Measurements from ENCODE around the gene ZNF652. TPM values are rescaled to one million over a fixed set of nuclear protein-coding genes. Genes with fewer than 3 reads are reported as not detected.

ZNF652 gene
- total RNA-seq, 1 donor from 2014 or later: 26.5 TPM

DNA sequence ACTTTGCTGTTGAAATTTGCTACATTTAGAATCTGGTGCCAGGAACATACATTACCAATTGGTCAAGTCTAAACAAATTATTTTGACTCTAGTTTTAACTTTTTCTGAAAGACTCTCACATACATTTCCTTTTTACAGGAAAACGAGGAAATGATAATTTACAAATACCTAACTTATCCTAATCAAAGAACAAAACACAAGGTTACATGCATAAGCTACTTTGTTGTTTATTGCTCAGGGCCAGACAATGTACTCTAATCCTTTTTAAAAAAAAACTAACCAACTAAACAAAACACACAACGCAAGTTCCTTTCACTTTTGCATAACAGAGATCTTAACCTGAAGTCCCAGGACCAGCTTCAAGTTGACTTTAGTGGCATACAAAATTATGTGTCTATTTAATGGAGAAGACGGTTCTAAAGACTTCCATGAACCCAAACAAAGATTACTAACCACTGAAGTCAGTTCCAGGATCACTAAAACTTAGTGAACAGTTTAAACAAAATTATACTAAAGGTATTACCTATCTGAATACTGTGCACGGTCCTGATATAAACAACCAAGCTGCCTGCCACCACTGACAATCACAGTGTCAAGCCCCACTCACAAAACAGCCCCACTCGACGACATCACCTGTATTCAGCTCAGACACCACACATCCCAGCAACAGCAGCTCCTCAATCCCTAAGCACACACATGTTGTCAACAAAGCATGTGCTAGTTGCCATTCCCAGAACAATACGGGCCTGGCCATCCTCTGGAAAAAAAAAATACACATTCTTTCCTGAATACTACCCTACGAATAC, 1.9 kb downstream of the ZNF652 start:
- no peak for DNase-seq (ENCODE audit: low read depth)

DNA sequence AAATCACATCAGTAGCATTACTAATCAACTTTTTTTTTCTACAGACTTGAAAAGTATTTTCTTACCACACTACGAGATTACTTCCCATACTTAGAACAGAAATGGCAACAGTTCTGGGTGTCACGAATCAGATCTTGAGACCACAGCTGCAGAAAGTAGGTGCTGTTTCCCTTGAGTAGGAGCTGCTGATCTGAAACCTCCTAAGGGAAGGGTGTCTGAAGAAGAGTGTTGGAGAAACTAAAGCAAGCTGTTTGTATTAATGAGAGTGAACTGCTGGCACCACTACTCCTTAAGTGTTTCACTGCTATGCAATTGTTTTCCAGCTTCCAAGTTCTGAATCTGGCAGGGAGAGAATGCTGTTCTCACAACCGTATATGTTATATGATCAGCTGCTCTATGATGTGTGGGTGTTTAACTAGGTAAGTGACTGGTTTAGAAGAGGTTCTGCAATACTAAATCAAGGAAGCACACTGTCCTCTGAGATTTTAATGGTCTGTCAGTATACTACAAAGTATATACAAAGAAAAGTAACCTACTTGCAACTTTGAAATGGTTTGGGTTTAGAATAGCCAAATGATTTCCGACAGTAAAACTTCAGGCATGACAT, 3.3 kb downstream of the ZNF652 start:
- no peak for DNase-seq (ENCODE audit: low read depth)

DNA sequence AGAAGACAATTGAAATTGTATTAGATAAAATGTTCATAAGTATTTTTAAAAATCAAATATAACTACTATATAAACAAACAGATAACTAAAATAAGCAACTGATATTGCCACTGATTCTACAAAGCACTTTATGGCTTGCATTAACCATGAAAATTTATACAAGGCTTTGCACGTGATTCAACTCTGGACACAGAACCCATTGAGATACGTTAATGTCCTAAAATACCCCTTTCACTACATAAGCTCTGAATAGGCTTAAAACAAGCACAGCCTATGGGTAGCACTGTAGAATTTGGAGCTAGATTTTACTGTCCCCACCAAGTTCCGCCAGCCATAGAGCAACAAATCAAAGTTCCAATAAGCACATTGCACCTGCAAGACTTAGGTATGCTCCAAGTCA, 4.5 kb downstream of the ZNF652 start:
- no peak for DNase-seq (ENCODE audit: low read depth)

- no peak for DNase-seq (ENCODE audit: low read depth)
Observed at GRCh38 chr17:49356320-49356719, 5.7 kb downstream of the ZNF652 start.

- DNase-seq (ENCODE audit: low read depth): no peak
Observed at GRCh38 chr17:49353607-49354006, 8.4 kb downstream of the ZNF652 start.

- no peak for DNase-seq (ENCODE audit: low read depth)
Observed at GRCh38 chr17:49352587-49353154, 9.4 kb downstream of the ZNF652 start.

GRCh38 chr17:49351572-49352140, 10.4 kb downstream of the ZNF652 start:
- DNase-seq (ENCODE audit: low read depth): no peak

DNA sequence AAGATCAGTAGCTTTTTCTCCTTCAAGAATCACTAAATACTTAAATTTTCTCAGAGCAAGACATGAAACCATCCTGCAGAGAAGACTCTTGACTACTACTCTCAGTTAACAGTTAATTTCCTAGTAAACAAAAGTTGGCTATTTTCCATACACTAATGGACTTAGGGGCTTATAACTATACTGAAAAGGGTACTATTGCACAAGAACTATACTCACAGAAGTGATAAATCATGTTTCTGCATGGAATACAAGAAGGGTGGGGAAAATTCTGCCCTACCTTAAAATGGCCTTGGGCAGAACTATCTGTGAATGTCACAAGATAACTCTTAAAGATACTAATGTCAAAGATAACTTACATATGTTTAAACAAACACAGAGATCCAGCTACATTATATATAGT, 12.5 kb downstream of the ZNF652 start:
- DNase-seq (ENCODE audit: low read depth): no peak

- no peak for DNase-seq (ENCODE audit: low read depth)
Observed at GRCh38 chr17:49344914-49345313, 17.1 kb downstream of the ZNF652 start.

- DNase-seq (ENCODE audit: low read depth): no peak
Observed at GRCh38 chr17:49343273-49343672, 18.8 kb downstream of the ZNF652 start.

GRCh38 chr17:49342575-49342936, 19.5 kb downstream of the ZNF652 start:
- DNase-seq (ENCODE audit: low read depth): no peak

DNA sequence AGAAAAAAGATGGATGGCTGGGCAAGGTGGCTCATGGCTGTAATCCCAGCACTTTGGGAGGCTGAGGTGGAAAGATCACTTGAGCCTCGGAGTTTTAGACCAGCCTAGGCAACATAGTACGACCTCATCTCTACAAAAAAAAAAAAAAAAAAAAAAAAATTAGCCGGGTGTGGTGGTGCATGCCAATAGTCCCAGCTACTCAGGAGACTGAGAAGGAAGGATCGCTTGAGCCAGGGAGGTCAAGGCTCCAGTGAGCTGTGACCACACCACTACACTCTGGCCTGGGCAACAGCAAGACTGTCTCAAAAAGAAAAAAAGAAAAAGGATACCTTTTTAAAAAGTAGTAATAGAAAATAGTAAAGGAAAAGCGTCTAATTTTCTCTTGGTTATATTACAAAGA, 20.7 kb downstream of the ZNF652 start:
- no peak for DNase-seq (ENCODE audit: low read depth)

GRCh38 chr17:49339354-49339753, 22.7 kb downstream of the ZNF652 start:
- DNase-seq (ENCODE audit: low read depth): no peak

GRCh38 chr17:49338883-49339282, 23.2 kb downstream of the ZNF652 start:
- no peak for DNase-seq (ENCODE audit: low read depth)

- no peak for DNase-seq (ENCODE audit: low read depth)
Observed at GRCh38 chr17:49337884-49338283, 24.2 kb downstream of the ZNF652 start.

- DNase-seq (ENCODE audit: low read depth): no peak
Observed at GRCh38 chr17:49334744-49335512, 27.1 kb downstream of the ZNF652 start.

DNA sequence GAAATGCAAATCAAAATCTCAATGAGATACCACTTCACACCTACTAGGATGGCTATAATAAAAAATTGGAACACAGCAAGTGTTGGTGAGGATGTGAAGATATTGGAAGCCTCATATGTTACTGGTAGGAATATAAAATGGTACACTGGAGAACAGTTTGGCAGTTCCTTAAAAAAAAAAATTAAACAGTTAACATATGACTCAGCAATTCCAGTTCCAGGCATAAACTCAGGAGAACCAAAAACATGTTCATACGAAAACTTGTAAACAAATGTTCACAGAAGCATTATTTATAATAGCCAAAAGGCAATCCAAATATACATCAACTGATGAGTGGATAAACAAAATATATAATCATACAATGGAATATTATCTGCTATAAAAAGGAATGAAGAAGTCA, 28.2 kb downstream of the ZNF652 start:
- DNase-seq (ENCODE audit: low read depth): no peak

- DNase-seq (ENCODE audit: low read depth): no peak
Observed at GRCh38 chr17:49327835-49328784, 33.9 kb downstream of the ZNF652 start.

- DNase-seq (ENCODE audit: low read depth): no peak
Observed at GRCh38 chr17:49325980-49326379, 36.1 kb downstream of the ZNF652 start.

GRCh38 chr17:49318435-49318965, 43.5 kb downstream of the ZNF652 start:
- no peak for DNase-seq (ENCODE audit: low read depth)

Measured in myocyte (in vitro differentiated cells).